ENCODE results near the gene TLX2. TPM values are rescaled to one million over a fixed set of nuclear protein-coding genes. Genes with fewer than 3 reads are reported as not detected.
A peak's percentile ranks its signal among the peaks of the same experiment; 100 is the strongest.
"Not testable (repeated sequence)": the region's sequence is repeated elsewhere in the genome, so short reads cannot be mapped to it uniquely, and the experiment has no call there.

The TLX2 gene
- total RNA-seq, 1 donor from 2014 or later, result not detected

GRCh38 chr2:74550231-74550630 lies 36.0 kb downstream of the TLX2 start:
- DNase-seq (no peak), ATAC-seq (no peak)
- intact Hi-C loops (cut with micrococcal nuclease), result no loop called here

GRCh38 chr2:74551530-74551929 lies 37.3 kb downstream of the TLX2 start:
- DNase-seq (no peak), ATAC-seq (no peak)
- intact Hi-C loops (cut with micrococcal nuclease), result no loop called here

- ATAC-seq (no peak), DNase-seq (no peak)
- intact Hi-C loops (cut with micrococcal nuclease), result no loop called here
These were observed 38.0 kb downstream of the TLX2 start for GRCh38 chr2:74551942-74552913.

- intact Hi-C loops (cut with micrococcal nuclease), result no loop called here
- peak; percentile 45 for DNase-seq
These were observed 38.9 kb downstream of the TLX2 start for GRCh38 chr2:74552914-74553811.

GRCh38 chr2:74553892-74554819 lies 39.9 kb downstream of the TLX2 start, which contains the start of the genes DOK1 and LOXL3:
TSS of gene DOK1 (plus strand) at chr2:74554720. CDS start at chr2:74554755, 35 bp downstream.
TSS of gene LOXL3 (minus strand) at chr2:74553942. CDS start at chr2:74552634, 1,308 bp downstream.
- intact Hi-C loops (cut with micrococcal nuclease), result no loop called here

More at GRCh38 chr2:74552914-74553811, 38.9 kb downstream of the TLX2 start:
- peak; percentile 3 for ATAC-seq

GRCh38 chr2:74554820-74555531 lies 40.7 kb downstream of the TLX2 start:
- DNase-seq (peak; percentile 61), ATAC-seq (peak; percentile 39)
- intact Hi-C loops (cut with micrococcal nuclease), result no loop called here

More at GRCh38 chr2:74553892-74554819, 39.9 kb downstream of the TLX2 start, which contains the start of the genes DOK1 and LOXL3:
- DNase-seq (peak; percentile 94), ATAC-seq (peak; percentile 89)

- DNase-seq, result peak; percentile 40
- intact Hi-C loops (cut with micrococcal nuclease), result no loop called here
- no peak for ATAC-seq
These were observed 41.4 kb downstream of the TLX2 start for GRCh38 chr2:74555610-74556103.

- ATAC-seq, result no peak
- intact Hi-C loops (cut with micrococcal nuclease), result no loop called here
- DNase-seq, result no peak
These were observed 41.9 kb downstream of the TLX2 start for GRCh38 chr2:74556159-74556558.

GRCh38 chr2:74556831-74557370 lies 42.7 kb downstream of the TLX2 start:
- no peak for DNase-seq
- intact Hi-C loops (cut with micrococcal nuclease), result no loop called here
- no peak for ATAC-seq

GRCh38 chr2:74558284-74559230 lies 44.3 kb downstream of the TLX2 start:
- DNase-seq (no peak), ATAC-seq (no peak)
- intact Hi-C loops (cut with micrococcal nuclease), result no loop called here

- intact Hi-C loops (cut with micrococcal nuclease), result no loop called here
- DNase-seq (no peak), ATAC-seq (no peak)
These were observed 45.7 kb downstream of the TLX2 start for GRCh38 chr2:74559912-74560311.

GRCh38 chr2:74560591-74560990 lies 46.3 kb downstream of the TLX2 start:
- DNase-seq, result no peak
- ATAC-seq, result no peak
- intact Hi-C loops (cut with micrococcal nuclease), result no loop called here

- intact Hi-C loops (cut with micrococcal nuclease); DNase-seq; ATAC-seq: not testable (repeated sequence)
These were observed 46.8 kb downstream of the TLX2 start for GRCh38 chr2:74561022-74561421.

GRCh38 chr2:74562126-74562775 lies 48.0 kb downstream of the TLX2 start:
- intact Hi-C loops (cut with micrococcal nuclease), result no loop called here
- DNase-seq (no peak), ATAC-seq (no peak)

- intact Hi-C loops (cut with micrococcal nuclease), result no loop called here
- DNase-seq (no peak), ATAC-seq (no peak)
These were observed 50.0 kb downstream of the TLX2 start for GRCh38 chr2:74564222-74564621.

Data from left ventricle myocardium superior (tissue), 1 donor.